ENCODE results near the gene LGALS12. TPM values are rescaled to one million over a fixed set of nuclear protein-coding genes. Genes with fewer than 3 reads are reported as not detected.

LGALS12 gene
- total RNA-seq, 1 donor from 2014 or later = not detected

DNA sequence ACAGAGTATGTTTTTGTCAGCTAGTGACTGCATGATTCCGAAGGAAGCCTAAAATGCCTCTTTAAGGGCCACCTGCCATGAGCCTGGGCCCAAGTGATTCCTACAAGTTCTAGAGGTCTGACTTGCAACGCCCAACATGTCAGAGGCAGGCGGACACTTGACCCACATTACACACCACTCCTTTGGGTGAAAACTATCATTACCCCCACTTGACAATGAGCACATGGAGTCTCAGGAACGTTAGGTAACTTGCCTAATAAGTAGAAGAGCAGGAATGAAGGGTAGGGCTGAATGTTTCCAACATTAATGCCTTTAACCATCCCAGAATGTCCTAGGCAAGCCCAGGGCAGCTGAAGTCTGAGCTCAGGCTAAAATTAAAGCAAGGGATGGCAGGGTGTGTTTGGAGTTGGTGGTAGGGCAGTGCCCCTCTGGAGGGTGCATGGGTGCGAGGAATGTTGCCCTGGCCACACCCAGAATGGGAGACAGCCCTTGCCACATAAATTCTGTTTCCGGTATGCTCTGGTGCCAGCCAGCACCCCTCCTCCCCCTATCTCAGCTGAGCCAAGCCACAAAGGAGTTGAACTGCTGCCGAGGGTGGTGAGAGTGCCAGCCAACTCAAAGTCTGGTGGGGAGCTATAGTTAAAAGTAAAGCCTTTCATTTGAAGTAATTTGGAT is 54.8 kb downstream of the LGALS12 start:
- no peak for TF ChIP-seq CTCF (IDR thresholded peaks at IDR 0.05; ENCODE audit: insufficient read depth, low read length, severe bottlenecking)
- Histone ChIP-seq H3K27me3 (ENCODE audit: control insufficient read depth, insufficient read depth, low read length) (no peaks in the 10 kb centered on the region), H3K4me3 (ENCODE audit: low read depth, low read length) (no peak overlapping the region), H3K36me3 (ENCODE audit: control insufficient read depth, insufficient read depth, low read length) (no peaks in the 10 kb centered on the region)
- FAIRE-seq (no peak), DNase-seq (ENCODE audit: low read depth) (peak; percentile 47)

DNA sequence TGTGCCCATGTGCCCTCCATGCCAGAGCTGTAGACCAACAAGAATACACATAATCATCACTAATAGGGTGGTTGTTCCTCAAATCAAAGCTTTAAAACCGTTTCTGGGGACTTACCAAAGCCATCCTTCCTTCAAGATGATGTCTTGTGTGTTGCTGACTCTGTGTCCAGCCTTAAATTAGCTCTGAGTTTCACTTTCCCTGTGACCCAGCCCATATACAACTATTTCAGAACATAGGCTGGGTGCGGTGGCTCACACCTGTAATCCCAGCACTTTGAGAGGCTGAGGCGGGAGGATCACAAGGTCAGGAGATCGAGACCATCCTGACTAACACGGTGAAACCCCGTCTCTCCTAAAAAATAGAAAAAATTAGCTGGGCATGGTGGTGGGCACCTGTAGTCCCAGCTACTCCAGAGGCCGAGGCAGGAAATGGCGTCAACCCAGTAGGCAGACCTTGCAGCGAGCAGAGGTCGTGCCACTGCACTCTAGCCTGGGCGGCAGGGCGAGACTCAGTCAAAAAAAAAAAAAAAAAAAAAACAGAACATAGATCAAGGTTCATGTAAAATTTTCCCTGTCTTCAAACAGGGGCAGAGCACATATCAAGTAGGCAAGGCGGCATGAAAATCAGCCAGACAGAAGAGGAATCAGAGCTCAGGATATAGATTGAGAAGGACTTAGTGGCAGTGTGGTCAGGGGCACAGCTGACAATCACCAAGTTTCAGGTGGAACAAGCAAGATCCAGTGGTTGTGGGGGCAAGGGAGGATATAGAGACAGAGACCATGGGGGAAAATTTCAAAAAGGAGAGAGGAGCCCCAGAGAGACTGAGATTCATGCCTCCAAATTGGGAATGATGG is 57.5 kb downstream of the LGALS12 start, which contains the start of gene PLAAT2:
PLAAT2 (minus strand) TSS at position 179 of the 855 bp plus-strand sequence; CDS start at position 124, 55 bp downstream.
- FAIRE-seq = no peak
- no peaks in the 10 kb centered on the region for H3K27me3 ChIP-seq (ENCODE audit: control insufficient read depth, insufficient read depth, low read length)
- DNase-seq (ENCODE audit: low read depth) = no peak
- no peak for TF ChIP-seq CTCF (IDR thresholded peaks at IDR 0.05; ENCODE audit: insufficient read depth, low read length, severe bottlenecking)
- no peaks in the 10 kb centered on the region for H3K36me3 ChIP-seq (ENCODE audit: control insufficient read depth, insufficient read depth, low read length)
- no peak within 1 kb of the TSS for H3K4me3 ChIP-seq (ENCODE audit: low read depth, low read length)

GRCh38 chr11:63564056-63564774 is 58.3 kb downstream of the LGALS12 start:
- H3K36me3 ChIP-seq (ENCODE audit: control insufficient read depth, insufficient read depth, low read length) = no peaks in the 10 kb centered on the region
- DNase-seq (ENCODE audit: low read depth) (no peak), FAIRE-seq (no peak)
- no peak overlapping the region for H3K4me3 ChIP-seq (ENCODE audit: low read depth, low read length)
- TF ChIP-seq CTCF (IDR thresholded peaks at IDR 0.05; ENCODE audit: insufficient read depth, low read length, severe bottlenecking) = no peak
- H3K27me3 ChIP-seq (ENCODE audit: control insufficient read depth, insufficient read depth, low read length) = no peaks in the 10 kb centered on the region

- H3K27me3 ChIP-seq (ENCODE audit: control insufficient read depth, insufficient read depth, low read length) = no peaks in the 10 kb centered on the region
- TF ChIP-seq CTCF (IDR thresholded peaks at IDR 0.05; ENCODE audit: insufficient read depth, low read length, severe bottlenecking) = no peak
- peak; percentile 71 for DNase-seq (ENCODE audit: low read depth)
- H3K4me3 ChIP-seq (ENCODE audit: low read depth, low read length) = no peak overlapping the region
- H3K36me3 ChIP-seq (ENCODE audit: control insufficient read depth, insufficient read depth, low read length) = no peaks in the 10 kb centered on the region
- peak; percentile 60 for FAIRE-seq
These were observed 59.0 kb downstream of the LGALS12 start for GRCh38 chr11:63564784-63565350.

Other genes with a start within 250 kb of the LGALS12 start
- not detected in 2 replicates for gene SLC22A9, start 136.3 kb upstream of the LGALS12 start, total RNA-seq
- gene PLAAT5, start 14.9 kb upstream of the LGALS12 start, total RNA-seq = not detected in 2 replicates
- 0.79 and 2.8 TPM in 2 replicates for gene PLAAT4, start 30.7 kb downstream of the LGALS12 start, total RNA-seq
- 0.64 and 1.3 TPM in 2 replicates for gene PLAAT2, start 57.3 kb downstream of the LGALS12 start, total RNA-seq
- gene PLAAT3, start 108.3 kb downstream of the LGALS12 start, total RNA-seq = 0.51 and 2.1 TPM in 2 replicates
- 63.7 and 81.0 TPM in 2 replicates for gene ATL3, start 165.3 kb downstream of the LGALS12 start, total RNA-seq
- 29.0 and 38.5 TPM in 2 replicates for gene RTN3, start 175.4 kb downstream of the LGALS12 start, total RNA-seq